ENCODE measurements around the gene CFAP100.

- TF ChIP-seq CTCF (IDR thresholded peaks at IDR 0.05) (no peak), POLR2A (IDR thresholded peaks at IDR 0.05) (no peak)
These were observed 36.5 kb upstream of the CFAP100 start for GRCh38 chr3:126358038-126358815.

Data from testis (tissue), 2 donors.